Limb (tissue), 2 donors: Measurements from ENCODE around the gene MYH9.

Source experiments
- DNase-seq, 2 donors: peaks; one replicate each; pipeline ENCODE4 v3.0.0-alpha.2; 2016; ENCODE audit errors: extremely low spot score in 2 of 2

MYH9 gene

DNA sequence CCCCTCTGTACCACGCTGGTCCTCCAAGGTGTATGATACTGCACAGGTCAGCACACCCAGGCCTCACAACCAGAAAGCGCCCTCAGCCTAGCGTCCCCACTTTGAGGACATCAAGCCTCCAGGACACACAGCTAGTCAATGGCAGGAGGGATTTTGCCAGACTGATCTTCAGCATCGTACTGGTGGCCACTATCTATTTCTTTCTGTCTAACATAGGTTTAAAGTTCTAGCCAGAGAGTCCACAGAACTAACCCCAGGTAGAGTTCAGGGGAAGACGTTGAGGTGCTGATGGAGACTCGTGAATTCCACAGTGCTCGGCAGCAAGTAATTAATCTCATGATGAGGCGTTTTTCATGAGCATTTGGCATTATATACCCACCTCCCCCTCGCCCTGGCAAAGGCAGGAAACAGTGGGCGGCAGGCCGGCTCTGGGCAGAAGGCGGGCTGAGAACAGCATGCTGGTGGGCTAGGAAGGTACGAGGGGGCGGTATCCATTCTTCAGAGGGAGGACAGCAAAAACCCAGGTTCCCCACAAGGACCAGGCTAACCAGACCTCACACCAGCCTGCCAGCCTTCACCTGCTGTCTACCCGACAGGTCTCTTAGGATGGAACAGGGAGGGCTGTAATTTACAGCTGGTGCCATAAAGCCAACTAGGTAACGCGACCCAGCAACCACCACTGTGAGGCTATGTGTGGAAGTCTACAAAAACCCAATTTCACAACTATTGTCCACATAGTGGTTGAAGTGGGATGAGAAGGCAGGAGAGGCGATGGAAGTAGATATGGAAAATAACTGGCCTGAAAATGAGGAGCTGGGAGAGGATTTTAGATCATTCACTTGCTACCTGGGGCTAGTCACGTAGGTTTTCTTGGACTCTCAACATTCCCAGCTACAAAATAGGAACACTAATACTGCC is 18.5 kb downstream of the MYH9 start:
- DNase-seq, result no peak

- DNase-seq, result no peak
Measured at GRCh38 chr22:36368359-36368983, 19.3 kb downstream of the MYH9 start.

- DNase-seq, result no peak
Measured at GRCh38 chr22:36367479-36367878, 20.3 kb downstream of the MYH9 start.

DNA sequence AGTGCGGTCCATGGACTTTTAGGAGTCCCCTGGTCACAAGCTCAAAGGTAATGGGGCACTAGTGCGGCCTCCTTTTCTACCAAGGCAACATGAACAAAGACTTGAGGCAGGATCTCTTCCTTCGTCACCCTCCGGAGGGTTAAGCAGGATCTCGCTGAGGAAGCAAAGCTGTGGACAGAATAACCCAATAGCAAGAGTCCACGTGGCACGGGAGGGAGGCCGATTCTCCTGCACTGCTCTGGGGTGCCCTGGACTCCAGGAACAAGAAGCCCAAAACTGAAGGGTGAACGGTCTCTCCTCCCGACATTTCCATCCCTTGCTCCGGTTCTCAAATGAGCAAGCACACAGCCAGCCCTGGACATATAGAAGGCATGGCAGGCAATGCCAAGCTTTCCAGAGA is 20.7 kb downstream of the MYH9 start:
- no peak for DNase-seq

GRCh38 chr22:36366291-36366708 is 21.5 kb downstream of the MYH9 start:
- no peak for DNase-seq

GRCh38 chr22:36365020-36365411 is 22.8 kb downstream of the MYH9 start:
- DNase-seq, result peak in 1 of 2 donors; percentile 53

DNA sequence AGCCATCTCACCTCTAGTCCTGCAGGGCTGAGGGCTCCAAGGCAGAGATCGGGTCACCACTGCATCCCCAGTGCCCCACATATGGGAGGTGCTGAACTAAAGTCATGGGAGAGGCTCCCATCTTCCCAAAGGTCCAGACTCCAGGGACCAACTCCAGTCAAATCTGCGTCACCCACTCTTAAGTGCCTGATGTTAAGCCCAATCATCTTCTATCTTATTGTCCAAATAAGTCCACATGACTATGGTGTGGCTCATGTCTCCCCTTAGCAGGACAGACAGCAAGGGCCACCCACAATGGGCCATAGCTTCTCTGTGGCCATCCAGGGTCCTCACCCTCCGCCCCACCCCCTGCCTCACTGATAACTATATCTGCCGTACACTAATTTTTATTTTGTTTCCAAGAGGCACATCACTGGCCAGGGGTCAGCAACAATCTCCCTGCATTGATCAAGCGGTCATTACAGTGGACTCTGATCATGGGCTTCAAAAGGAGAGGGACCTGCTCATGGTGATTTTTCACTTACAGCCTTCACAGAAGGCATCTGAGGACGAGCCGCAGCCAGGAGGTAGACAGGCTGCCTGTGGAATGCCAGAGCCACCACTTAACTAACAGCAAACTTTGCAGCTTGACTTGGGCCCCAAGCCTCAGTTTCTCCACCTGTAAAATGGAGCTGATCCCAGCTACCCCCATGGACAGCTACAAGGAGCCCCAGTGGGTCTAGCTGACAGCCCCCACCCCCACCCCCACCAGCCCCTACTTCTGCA is 23.3 kb downstream of the MYH9 start:
- DNase-seq, result no peak

GRCh38 chr22:36363349-36363981 is 24.3 kb downstream of the MYH9 start:
- no peak for DNase-seq

GRCh38 chr22:36362932-36363331 is 24.8 kb downstream of the MYH9 start:
- no peak for DNase-seq

GRCh38 chr22:36362075-36362474 is 25.7 kb downstream of the MYH9 start:
- DNase-seq, result no peak

- no peak for DNase-seq
Measured at GRCh38 chr22:36360871-36361383, 26.8 kb downstream of the MYH9 start.

GRCh38 chr22:36360011-36360410 is 27.8 kb downstream of the MYH9 start:
- DNase-seq, result no peak

DNA sequence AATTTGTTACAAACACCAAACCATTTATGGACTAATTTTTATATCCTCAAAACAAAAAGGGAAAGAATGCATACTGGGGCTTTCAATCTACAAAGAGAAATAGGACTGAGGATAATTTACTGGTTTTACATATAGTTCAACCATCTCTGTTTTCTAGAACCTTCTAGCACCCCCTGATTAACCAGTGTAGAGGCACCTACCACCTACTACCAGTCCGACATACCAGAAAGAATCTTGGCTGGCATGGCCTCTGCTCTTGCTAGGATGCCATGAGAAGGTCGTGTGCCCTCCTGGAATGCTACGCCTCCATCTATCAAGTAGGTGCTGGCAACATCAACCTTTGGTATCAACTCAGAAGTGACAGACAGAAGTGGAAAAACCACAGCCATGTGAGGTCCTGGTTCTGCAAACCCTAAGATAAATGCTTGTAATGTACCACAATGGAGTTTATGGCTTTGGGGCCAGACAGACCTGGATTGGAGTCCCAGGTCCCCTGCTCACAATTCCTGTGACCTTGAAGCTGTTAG is 28.2 kb downstream of the MYH9 start:
- no peak for DNase-seq

- no peak for DNase-seq
Measured at GRCh38 chr22:36358533-36359469, 29.0 kb downstream of the MYH9 start.

DNA sequence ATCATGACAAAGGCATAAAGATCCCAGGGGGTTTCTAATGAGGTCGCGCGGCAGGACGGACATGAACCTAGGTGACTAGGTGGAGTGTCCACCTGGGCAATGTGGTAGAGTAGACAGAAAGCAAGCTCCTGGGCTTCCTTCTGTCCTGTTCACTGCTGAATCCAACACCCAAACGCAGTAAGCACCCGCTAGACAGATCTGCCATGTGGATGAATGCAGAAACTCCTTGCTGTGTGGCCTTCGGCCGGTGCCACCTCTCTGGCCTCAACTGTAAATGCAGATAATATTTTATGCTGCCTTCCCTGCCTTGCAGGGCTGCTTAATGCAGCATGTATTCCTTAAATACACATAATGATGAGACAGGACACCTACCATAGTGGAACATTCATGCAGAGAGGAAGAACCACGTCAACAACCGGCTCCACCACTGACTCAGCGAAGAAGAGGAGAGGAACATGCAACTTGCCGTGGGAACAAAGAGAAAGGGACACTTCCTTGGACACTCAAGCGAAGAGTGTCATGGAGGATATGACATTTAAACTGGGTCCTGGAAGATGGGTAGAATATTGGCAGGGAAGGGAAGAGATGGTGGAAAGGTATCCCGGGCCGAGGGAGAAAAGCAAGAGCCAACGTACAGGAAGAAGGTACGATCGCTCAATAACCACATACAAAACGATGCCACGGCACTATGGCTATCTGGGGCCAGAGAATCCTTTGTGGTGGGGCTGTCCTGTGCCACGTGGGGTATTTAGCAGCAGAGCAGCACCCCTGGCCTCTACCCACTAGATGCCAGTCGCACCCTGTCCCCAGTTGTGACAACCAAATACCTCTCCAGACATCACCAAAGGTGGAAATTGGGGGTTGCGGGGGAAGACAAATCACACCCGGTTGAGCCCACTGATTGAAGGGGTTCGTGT is 30.8 kb downstream of the MYH9 start:
- DNase-seq, result no peak

GRCh38 chr22:36355894-36356293 is 31.9 kb downstream of the MYH9 start:
- no peak for DNase-seq

GRCh38 chr22:36355362-36355761 is 32.4 kb downstream of the MYH9 start:
- no peak for DNase-seq

GRCh38 chr22:36352803-36353507 is 34.8 kb downstream of the MYH9 start:
- DNase-seq, result peak in 1 of 2 donors; percentile 70
